Thymus (tissue), 11 donors: ENCODE measurements around the gene GPC3. TPM values are rescaled to one million over a fixed set of nuclear protein-coding genes. Genes with fewer than 3 reads are reported as not detected.

Experiments
- DNase-seq, 9 donors: peaks; one replicate each; pipeline ENCODE4 v3.0.0-alpha.2; 2013; ENCODE audit warnings: low spot score in 9 of 9, low read depth in 6 of 9, missing footprints in 1 of 9
- H3K27ac ChIP-seq, 2 donors: one replicate each; pipeline ENCODE4 v1.5.1; 2013; ENCODE audit warnings: control low read depth in 1 of 2, low read depth in 1 of 2, low read length in 1 of 2, mild to moderate bottlenecking in 1 of 2, moderate library complexity in 1 of 2
- H3K27me3 ChIP-seq, 2 donors: one replicate each; pipeline ENCODE4 v1.5.1; 2013; ENCODE audit warnings: low read length in 1 of 2; ENCODE audit not compliant: control insufficient read depth in 2 of 2, insufficient read depth in 1 of 2
- H3K36me3 ChIP-seq, 2 donors: one replicate each; pipeline ENCODE4 v1.5.1; 2013; ENCODE audit warnings: low read length in 1 of 2, mild to moderate bottlenecking in 1 of 2, moderate library complexity in 1 of 2; ENCODE audit not compliant: control insufficient read depth in 2 of 2, insufficient read depth in 2 of 2
- H3K4me1 ChIP-seq, 2 donors: one replicate each; pipeline ENCODE4 v1.5.1; 2013; ENCODE audit warnings: low read length in 2 of 2; ENCODE audit not compliant: control insufficient read depth in 2 of 2, insufficient read depth in 2 of 2
- H3K4me3 ChIP-seq, 2 donors: one replicate each; pipeline ENCODE4 v1.5.1; 2013; ENCODE audit warnings: low read length in 2 of 2, control low read depth in 1 of 2, mild to moderate bottlenecking in 1 of 2
- H3K9me3 ChIP-seq, 2 donors: one replicate each; pipeline ENCODE4 v1.5.1; 2013; ENCODE audit warnings: low read length in 1 of 2, mild to moderate bottlenecking in 1 of 2; ENCODE audit not compliant: control insufficient read depth in 2 of 2, insufficient read depth in 1 of 2
- WGBS: extraction: QIAGEN DNeasy Blood & Tissue Kit; methylation state at CpG from one replicate; pipeline ENCODE4 v1.1.7; 2013; 5-methylcytosine and 5-hydroxymethylcytosine counted together
- polyA plus RNA-seq: library from polyadenylated mRNA; stranded (reverse); fragments of 200-250 nt; gene quantifications from one replicate; pipeline ENCODE4 v1.2.3, GENCODE V29; 2013
- total RNA-seq: library from RNA; stranded (reverse); fragments of 120-200 nt; gene quantifications from one replicate; pipeline ENCODE4 v1.2.4, GENCODE V29; 2013
- donor health status: healthy.

Gene GPC3
- total and polyA plus RNA-seq, 2 donors: 3.1 to 26.2 TPM

DNA sequence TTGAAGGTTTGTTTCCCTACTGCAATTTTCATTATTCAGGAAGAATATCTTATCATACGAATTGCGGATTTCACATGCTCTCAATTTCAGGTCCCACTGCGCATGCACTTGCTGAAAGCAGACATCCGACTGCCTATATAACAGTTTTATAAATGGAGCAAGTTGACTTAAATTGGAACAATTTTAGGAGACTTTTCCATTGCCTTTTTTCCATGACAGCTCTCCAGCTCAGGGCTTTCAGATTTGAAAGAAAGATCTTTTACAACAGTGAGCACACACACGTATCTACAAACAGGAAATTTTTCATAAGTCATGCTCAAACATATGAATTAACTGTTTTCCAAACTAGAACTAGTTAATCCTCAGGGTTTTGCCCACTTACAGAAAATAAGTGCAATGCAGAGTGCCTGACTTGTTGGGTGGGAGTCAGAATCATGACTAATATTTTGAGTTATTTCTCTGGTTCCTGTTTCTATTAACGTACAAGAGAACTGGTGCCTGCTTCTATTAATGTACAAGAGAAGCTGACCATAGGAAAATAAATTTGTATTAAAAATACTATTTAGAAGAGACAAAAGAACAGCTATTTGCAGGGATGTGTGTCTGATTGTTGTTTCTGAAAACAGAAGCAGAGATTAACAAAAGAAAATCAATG, 137.9 kb downstream of the GPC3 start:
- no peaks in the 10 kb centered on the region for H3K4me1 ChIP-seq
- H3K27ac ChIP-seq: no peak overlapping the region
- no peak for DNase-seq
- no peaks in the 10 kb centered on the region for H3K9me3 ChIP-seq
- H3K27me3 ChIP-seq: no peaks in the 10 kb centered on the region
- WGBS: 93% methylated on average over 6 of the region's 6 CpGs
- no peak overlapping the region for H3K4me3 ChIP-seq
- H3K36me3 ChIP-seq: no peaks in the 10 kb centered on the region

DNA sequence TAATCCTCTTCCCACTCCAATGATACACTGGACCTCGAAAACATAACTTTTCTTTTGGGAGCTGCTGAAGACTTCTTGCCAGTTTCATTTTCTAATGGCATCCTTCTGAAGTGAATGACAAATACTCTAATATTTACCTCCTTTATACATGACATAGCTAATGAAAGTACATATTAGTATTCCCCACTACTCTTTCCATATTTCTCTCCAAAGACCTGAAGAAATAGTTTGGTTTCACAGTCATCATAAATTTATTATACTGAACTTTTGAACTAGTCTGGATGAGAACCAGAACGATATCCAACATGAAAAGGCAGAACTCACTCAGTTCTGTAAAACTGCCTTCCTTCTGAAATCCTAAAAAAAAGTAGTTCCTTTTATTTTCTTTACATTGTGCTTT, 139.1 kb downstream of the GPC3 start:
- H3K27me3 ChIP-seq: no peaks in the 10 kb centered on the region
- no peak overlapping the region for H3K27ac ChIP-seq
- H3K36me3 ChIP-seq: no peaks in the 10 kb centered on the region
- H3K4me3 ChIP-seq: no peak overlapping the region
- 48% methylated on average over 2 of the region's 2 CpGs for WGBS
- no peak for DNase-seq
- H3K9me3 ChIP-seq: no peaks in the 10 kb centered on the region
- no peaks in the 10 kb centered on the region for H3K4me1 ChIP-seq

DNA sequence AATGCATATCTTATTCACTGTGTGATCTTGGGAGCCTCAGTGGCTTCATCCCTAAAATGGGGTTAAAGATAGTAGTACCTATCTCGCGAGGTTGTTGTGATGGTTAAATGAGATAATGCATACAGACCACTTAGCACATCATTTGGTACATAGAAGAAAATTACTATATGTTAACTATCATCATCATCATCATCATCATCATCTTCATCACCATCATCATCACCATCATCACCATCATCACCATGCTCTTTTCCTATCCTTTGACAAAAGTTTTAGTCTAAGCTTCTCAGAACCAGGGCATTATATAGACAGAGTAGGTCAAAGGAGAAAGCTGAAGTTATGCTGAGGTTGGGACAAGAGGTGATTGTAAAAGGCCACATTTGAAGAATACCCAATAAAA, 145.0 kb downstream of the GPC3 start:
- H3K9me3 ChIP-seq: no peaks in the 10 kb centered on the region
- H3K4me3 ChIP-seq: no peak overlapping the region
- no peaks in the 10 kb centered on the region for H3K27me3 ChIP-seq
- no peaks in the 10 kb centered on the region for H3K36me3 ChIP-seq
- no peaks in the 10 kb centered on the region for H3K4me1 ChIP-seq
- no peak for DNase-seq
- WGBS: 99% methylated on average over 2 of the region's 2 CpGs
- H3K27ac ChIP-seq: no peak overlapping the region

DNA sequence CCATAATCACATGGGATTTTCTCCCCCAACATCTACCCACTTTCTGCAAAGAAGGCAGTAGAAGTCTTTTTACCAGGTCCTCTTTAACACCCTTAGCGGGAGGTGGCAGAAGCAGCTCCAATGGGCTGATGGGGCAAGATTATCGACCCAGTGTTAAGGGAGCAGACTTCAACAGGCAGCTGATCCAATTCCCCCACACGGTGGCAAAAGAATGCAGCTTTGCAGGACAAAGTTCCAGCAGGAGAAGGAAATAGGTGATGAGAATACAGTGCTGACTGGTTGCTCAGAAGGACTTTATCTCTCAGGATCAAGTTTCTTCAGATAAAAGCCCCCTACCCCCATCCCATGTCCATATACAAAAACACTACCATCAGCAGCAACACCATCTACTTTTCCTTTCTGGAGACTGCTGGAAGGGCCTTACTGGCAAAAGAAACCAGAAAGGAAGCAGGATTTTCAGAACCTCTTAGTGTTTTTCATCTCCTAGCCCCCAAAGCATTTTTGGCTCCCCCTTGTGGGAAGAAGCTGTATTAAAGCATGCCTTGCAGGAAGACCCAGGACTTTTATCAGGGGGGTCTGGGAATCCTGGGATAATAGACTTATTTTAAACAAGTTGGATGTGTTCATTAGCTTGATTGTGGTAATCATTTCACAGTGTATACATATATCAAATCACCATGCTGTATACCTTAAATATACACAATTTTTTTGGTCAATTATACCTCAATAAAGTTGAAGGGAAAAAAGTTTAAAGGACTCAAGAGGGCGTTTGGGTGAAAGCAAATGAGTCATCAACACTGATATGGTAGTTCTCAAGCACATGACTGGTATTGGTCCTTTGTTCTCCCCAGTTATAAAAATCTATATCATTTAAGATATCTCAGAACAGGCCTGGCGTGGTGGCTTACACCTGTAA, 146.4 kb downstream of the GPC3 start:
- H3K4me1 ChIP-seq: no peaks in the 10 kb centered on the region
- WGBS: 71% methylated on average over 5 of the region's 5 CpGs
- no peaks in the 10 kb centered on the region for H3K9me3 ChIP-seq
- no peak overlapping the region for H3K27ac ChIP-seq
- H3K4me3 ChIP-seq: no peak overlapping the region
- no peaks in the 10 kb centered on the region for H3K36me3 ChIP-seq
- DNase-seq: peak in 8 of 9 donors; percentile 12 to 65 (median 28)
- H3K27me3 ChIP-seq: no peaks in the 10 kb centered on the region

DNA sequence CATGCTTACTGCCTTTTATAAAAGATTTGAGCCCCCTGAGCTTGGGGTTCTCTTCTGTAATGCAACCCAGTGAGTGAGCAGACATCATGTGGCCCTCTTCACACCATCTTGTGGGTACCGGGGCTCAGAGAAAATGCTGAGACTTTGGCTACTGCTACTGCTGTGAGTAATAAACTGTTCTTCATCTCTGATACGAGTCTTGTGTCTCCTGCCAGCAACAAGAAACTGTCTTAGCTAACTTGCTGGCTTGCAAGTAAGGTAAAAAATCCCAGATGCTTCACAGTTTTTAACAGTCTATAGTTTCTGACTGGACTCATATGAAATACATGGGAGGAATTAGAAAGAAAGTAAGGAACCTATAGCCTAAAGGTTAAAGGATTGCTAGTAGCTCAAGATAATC, 148.3 kb downstream of the GPC3 start:
- Histone ChIP-seq H3K27ac (no peak overlapping the region), H3K27me3 (no peaks in the 10 kb centered on the region), H3K4me3 (no peak overlapping the region), H3K4me1 (no peaks in the 10 kb centered on the region), H3K36me3 (no peaks in the 10 kb centered on the region), H3K9me3 (no peaks in the 10 kb centered on the region)
- WGBS: 97% methylated on average over 2 of the region's 2 CpGs
- no peak for DNase-seq

DNA sequence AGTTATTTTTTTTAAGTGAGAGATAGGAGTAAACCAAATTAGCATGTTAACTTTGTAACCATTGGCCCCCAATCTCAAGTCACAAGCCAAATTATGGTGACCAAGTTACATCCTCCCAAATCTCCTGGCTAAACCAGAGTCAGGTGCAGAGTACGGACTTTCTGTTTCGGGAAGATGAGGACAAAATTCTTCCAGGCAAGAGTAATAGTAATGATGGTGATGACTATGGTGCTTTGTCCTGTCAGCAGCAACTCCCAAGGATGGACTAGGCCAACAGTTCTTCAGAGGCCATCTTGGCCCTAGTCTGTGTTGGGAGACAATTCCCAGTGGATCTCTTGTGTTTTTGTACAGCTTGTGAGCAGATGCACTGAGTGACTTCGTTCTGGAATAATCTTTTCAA, 148.8 kb downstream of the GPC3 start:
- no peak overlapping the region for H3K27ac ChIP-seq
- H3K36me3 ChIP-seq: no peaks in the 10 kb centered on the region
- H3K4me1 ChIP-seq: no peaks in the 10 kb centered on the region
- H3K9me3 ChIP-seq: no peaks in the 10 kb centered on the region
- no peaks in the 10 kb centered on the region for H3K27me3 ChIP-seq
- DNase-seq: no peak
- WGBS: 93% methylated on average over 3 of the region's 3 CpGs
- no peak overlapping the region for H3K4me3 ChIP-seq

DNA sequence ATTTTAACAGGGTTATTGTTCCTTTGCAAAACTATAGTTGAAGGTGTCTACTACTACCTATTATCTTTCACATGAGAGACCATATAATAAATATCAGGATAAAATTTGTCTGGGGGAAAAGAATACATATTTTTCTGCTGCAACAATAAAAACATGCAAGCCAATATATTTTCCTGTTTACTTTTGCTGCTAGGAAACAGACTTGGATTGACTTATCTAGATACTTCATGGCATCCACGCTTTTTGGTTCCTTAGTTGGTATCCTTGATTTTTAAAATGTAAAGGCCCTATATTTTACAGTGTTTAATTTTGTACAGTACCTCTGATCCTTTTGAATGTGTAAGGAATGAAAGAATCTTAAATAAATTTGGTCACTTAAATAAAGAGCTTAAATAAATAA, 150.6 kb downstream of the GPC3 start:
- no peak for DNase-seq
- no peak overlapping the region for H3K27ac ChIP-seq
- H3K36me3 ChIP-seq: no peaks in the 10 kb centered on the region
- 95% methylated on average over 1 of the region's 1 CpG for WGBS
- no peaks in the 10 kb centered on the region for H3K27me3 ChIP-seq
- H3K9me3 ChIP-seq: no peaks in the 10 kb centered on the region
- no peak overlapping the region for H3K4me3 ChIP-seq
- H3K4me1 ChIP-seq: no peaks in the 10 kb centered on the region

DNA sequence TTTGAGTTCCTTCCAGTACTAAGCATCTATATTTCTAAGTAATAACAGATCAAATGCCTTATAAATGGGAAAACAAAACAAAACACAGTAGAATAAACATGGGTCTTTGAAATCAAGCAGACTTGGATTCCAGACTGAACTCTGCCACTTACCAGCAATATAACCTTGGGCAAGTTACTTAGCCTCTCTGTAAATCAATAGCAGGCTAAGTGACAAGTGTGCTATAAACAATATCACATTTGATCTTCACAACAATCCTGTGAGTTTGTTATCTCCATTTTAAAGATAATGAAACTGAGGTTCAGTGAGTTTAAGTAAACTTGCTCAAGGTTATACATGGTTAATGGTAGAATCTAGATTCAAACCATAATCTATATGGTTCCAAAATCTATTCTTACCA, 165.8 kb downstream of the GPC3 start:
- Histone ChIP-seq H3K4me1 (no peaks in the 10 kb centered on the region), H3K27me3 (no peaks in the 10 kb centered on the region), H3K4me3 (no peak overlapping the region), H3K9me3 (no peaks in the 10 kb centered on the region), H3K27ac (no peak overlapping the region), H3K36me3 (no peaks in the 10 kb centered on the region)
- no peak for DNase-seq

DNA sequence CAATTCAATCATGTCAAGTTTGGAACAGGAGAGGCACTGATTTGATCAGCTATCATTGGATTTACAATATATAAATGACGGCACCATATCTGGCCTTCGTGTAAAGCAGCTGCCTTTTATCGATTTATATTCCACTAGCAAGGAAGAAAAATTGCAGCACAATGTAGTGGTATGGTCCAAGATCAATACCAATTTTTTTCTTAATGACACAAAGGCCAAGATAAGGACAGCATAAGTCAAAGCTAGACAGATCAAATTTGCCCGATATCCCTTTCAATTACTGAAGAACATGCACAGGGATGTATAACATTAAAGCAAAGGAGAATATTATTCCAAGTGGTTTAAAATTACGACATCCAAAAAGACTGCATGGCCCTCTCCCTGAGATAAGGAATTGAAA, 167.4 kb downstream of the GPC3 start:
- H3K4me1 ChIP-seq: no peaks in the 10 kb centered on the region
- no peaks in the 10 kb centered on the region for H3K9me3 ChIP-seq
- no peak overlapping the region for H3K27ac ChIP-seq
- DNase-seq: no peak
- H3K36me3 ChIP-seq: no peaks in the 10 kb centered on the region
- H3K27me3 ChIP-seq: no peaks in the 10 kb centered on the region
- 96% methylated on average over 5 of the region's 5 CpGs for WGBS
- H3K4me3 ChIP-seq: no peak overlapping the region
